Epithelial cell of prostate (primary cell): ENCODE results near the gene GPR83.
"Not testable (repeated sequence)": the region's sequence is repeated elsewhere in the genome, so short reads cannot be mapped to it uniquely, and the experiment has no call there.

ENCODE experiments used
- DNase-seq: peaks from one replicate; pipeline ENCODE4 v3.0.0-alpha.2; 2011; ENCODE audit warnings: low read depth, low spot score
- H3K27ac ChIP-seq: fragments of 450-650 bp; 2 replicates; pipeline ENCODE4 v1.5.1; 2017; ENCODE audit warnings: mild to moderate bottlenecking

GPR83 gene

GRCh38 chr11:94379613-94380012 lies 21.6 kb downstream of the GPR83 start:
- H3K27ac ChIP-seq, result no peak overlapping the region
- no peak for DNase-seq

DNA sequence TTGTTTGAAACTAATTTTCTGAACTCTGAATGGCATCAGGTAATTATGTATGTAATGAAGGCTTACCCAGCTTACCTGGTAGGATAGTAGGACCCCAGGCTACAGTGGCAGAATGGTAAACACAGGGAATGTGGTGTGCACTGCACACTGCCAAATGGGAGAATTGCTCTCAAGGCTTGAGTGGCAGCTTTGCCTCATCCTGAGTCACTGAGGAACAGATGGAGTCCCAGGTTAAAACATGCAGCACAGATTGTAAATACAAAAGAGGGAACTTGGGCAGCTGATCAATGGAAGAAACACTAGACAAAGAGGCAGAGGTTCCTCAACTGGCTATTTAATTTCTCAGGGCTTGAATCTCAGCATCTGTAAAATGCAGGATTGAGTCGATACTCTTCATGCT lies 24.4 kb downstream of the GPR83 start:
- no peak for DNase-seq
- H3K27ac ChIP-seq, result no peak overlapping the region

GRCh38 chr11:94370576-94370975 lies 30.6 kb downstream of the GPR83 start:
- DNase-seq, result not testable (repeated sequence)

GRCh38 chr11:94350850-94351563 lies 50.2 kb downstream of the GPR83 start:
- not testable (repeated sequence) for DNase-seq, H3K27ac ChIP-seq

More at GRCh38 chr11:94370576-94370975, 30.6 kb downstream of the GPR83 start:
- H3K27ac ChIP-seq, result not testable (repeated sequence)

GRCh38 chr11:94346311-94346710 lies 54.9 kb downstream of the GPR83 start:
- DNase-seq, H3K27ac ChIP-seq: not testable (repeated sequence)

- H3K27ac ChIP-seq, result no peak overlapping the region
- DNase-seq, result no peak
Observed at GRCh38 chr11:94343495-94343894, 57.7 kb downstream of the GPR83 start.

GRCh38 chr11:94342250-94342649 lies 59.0 kb downstream of the GPR83 start:
- H3K27ac ChIP-seq, result no peak overlapping the region
- no peak for DNase-seq

DNA sequence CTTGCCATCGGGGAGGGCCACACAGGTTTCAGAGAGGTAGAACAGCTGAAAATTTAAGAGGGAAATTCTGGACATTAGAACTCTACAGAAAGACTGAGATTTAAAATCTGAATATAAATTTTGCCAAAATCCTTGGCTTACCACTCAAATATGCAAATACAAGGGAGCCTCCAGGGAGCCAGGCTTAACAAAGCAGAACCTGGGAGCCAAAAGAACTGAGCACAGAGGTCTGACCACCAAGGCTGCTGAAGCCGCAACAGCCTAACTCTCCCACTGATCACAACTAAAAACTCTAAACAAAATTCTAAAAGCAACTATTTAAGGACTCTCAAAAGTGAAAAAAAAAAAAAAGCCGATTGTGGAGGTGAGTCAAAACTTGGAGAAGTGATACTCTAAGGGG lies 62.6 kb downstream of the GPR83 start:
- DNase-seq, result no peak

GRCh38 chr11:94336033-94336432 lies 65.2 kb downstream of the GPR83 start:
- DNase-seq, result no peak
- H3K27ac ChIP-seq, result no peak overlapping the region

More for the DNA sequence above, 62.6 kb downstream of the GPR83 start:
- H3K27ac ChIP-seq, result no peak overlapping the region

GRCh38 chr11:94332814-94333213 lies 68.4 kb downstream of the GPR83 start:
- no peak for DNase-seq
- H3K27ac ChIP-seq, result no peak overlapping the region

GRCh38 chr11:94330789-94331188 lies 70.4 kb downstream of the GPR83 start:
- H3K27ac ChIP-seq, result no peak overlapping the region
- DNase-seq, result no peak

DNA sequence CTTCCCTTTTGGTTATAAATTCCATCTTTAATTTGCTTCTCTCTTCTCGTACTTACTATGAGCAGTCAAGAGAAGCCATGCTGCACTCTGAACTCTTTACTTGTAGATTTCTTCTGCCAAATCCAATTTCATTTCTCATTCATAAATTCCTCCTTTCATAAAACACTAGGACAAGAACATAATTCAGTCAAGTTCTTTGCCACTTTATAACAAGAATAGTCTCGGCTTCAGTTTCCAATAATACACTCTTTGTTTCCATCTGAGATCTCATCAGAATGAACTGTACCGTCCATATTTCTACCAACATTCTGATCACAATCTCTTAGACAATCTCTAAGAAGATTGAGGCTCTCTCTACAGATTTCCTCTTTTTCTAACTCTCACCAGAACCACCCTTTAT lies 71.7 kb downstream of the GPR83 start:
- no peak for DNase-seq
- no peak overlapping the region for H3K27ac ChIP-seq

DNA sequence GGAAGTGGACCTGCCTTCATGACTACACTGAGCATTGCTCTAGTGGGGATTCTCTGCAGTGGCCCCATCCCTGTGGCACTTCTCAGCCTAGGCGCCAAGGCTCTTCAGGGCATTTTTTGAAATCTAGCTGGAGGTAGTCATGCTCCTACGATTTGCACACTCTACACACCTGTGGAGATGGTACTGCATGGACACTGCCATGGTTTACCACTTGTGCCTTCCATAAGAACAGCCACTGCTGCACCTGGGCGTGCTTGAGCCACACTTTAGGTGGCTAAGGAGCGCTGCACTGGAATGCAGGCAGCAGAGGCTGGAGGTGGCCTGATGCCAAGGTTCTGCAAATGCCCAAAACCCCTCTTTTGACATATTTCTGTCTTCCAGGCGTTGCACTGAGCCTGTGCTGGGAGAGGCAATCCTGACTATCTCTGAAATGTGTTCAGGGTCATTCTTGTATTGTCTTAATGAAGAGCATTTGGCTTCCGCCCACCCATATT lies 72.6 kb downstream of the GPR83 start:
- no peak overlapping the region for H3K27ac ChIP-seq
- no peak for DNase-seq
